HG03442 (cell line): ENCODE measurements around the gene NRTN.

Experiments
- ATAC-seq: cut with Tn5 transposase; IDR thresholded peaks from one replicate; pipeline ENCODE4 v1.9.1; 2021; ENCODE audit warnings: mild to moderate bottlenecking, moderate library complexity; ENCODE audit not compliant: unreplicated experiment

NRTN gene

DNA sequence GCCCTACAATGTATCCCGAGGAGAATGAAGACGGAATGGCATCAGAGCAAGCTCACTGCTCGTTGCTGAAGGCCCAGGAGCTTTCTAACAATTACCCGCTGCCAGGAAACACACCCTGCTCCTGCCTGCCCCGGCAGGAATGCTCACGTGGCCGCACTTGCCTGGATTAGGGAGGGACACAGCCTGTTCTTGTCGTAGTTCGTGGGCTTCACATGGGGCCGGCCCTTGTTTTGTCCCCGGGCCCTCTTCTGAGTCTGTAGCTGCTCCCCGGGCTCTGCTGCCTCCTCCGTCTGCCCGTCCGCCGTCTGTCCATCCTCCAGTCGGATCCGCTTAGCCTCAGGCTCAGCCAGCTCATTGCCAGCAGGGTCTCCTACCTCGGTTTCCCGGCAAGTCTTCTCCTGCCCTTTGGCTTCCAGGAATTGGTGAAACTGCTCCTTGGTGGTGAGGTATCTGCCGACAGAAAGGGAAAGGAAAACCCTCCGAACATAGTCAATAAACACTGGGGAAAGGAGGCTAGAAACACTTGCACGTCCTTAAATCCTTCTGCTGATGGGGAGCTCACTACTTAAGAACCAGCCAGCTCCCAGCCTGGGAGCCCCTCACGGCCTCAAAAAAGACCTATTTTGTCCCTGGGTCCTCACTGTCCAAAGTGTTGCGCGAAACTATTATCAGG lies 14.8 kb upstream of the NRTN start:
- ATAC-seq: no peak

DNA sequence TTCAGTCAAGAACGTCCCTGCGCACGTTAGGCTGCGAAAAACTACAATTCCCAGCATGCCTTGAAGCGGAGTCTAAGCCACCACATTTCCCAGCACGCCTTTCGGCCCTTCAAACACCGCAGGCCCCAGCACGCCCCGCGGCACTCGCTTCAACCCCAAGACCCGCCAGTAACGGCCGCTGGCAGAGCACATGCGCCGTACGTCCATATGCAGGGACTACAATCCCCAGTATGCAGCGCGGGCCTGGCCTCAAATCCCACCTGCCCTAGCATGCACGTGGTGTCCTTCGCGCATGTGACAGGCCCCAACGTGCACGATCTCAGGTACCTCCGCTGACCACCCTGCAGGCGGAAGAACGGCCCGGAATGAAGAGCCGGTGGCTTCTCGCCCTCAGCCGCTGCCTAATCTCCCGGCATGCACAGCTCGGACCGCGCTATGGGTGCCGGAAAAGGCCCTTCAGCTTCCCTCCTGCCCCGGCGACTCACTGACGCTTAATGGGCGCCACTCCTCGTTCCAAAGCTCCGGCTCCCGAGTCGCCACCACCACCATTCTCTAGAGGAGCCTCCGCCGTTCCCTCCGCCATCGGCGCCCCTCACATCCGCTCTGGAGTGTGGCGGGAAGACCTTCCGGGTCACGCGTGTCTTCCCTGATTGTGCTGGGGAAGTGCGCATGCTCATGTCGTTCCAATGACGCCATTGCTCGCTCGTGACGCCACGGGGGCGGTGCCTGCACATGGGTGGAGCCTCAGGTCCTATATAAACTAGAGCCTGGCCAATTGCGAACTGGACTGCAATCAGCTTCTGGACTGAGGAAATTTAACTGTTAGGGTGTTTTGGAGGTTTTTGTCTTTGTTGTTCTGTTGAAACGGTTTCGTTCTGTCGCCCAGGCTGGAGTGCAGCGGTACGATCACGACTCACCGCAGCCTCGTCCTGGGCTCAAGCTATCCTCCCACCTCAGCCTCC lies 14.0 kb upstream of the NRTN start, which contains the start of gene DUS3L:
DUS3L (minus strand) TSS at position 605 of the 962 bp plus-strand sequence; CDS start at position 583, 22 bp downstream.
- peak; percentile 85 for ATAC-seq

DNA sequence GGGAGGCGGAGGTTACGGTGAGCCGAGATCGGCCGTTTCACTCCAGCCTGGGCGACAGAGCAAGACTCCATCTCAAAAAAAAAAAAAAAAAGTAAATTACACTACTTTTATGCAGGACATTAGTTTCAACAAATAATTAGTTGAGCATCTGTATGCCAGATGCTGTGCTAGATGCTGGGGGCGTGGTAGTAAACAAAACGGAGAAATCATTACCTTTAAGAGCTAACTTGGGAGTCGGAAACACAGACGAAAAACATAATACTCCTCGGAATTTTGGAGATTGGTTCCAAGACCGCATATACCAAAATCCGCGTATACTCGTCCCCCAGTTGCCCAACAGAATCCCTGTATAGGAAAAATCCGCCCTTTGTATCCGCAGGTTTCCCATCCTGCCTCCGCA lies 12.6 kb upstream of the NRTN start:
- no peak for ATAC-seq

DNA sequence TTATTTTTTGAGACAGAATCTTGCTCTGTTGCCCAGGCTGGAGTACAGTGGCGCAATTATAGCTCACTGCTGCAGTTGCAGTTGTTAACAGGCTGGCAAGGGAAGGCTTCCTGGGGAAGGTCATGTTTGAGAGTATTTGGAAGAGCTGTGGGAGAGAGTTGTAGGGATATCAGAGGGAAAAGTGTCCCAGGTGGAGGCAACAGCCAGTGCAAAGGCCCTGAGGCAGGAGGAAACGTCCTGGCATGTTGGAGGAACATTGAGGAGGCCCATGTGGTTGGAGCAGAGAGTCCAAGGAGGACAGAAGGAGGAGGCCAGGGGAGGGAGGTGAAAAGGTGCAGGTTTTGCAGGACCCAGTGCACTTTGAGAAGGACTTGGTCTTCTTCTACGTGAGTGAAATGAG lies 11.7 kb upstream of the NRTN start:
- ATAC-seq: no peak

DNA sequence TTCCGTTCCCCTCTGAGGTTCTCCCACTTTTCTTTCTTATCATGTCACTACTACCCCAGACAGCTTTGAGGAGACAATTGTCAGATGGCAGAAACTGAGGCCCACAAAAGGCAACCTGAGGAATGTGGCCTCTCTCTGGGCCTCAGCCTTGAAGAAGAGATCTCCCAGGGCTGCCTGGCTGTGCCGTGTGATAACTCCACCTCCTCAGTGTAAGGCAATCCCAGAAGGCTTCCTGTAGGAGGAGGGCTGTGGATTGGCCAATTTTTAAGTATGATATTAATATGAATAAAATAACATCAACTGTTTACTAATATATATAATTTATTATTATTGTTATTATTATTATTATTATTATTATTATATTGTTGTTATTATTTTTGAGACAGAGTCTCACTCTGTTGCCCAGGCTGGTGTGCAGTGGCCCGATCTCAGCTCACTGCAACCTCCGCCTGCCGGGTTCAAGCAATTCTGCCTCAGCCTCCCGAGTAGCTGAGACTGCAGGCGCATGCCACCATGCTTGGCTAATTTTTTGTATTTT lies 9.4 kb upstream of the NRTN start:
- no peak for ATAC-seq

DNA sequence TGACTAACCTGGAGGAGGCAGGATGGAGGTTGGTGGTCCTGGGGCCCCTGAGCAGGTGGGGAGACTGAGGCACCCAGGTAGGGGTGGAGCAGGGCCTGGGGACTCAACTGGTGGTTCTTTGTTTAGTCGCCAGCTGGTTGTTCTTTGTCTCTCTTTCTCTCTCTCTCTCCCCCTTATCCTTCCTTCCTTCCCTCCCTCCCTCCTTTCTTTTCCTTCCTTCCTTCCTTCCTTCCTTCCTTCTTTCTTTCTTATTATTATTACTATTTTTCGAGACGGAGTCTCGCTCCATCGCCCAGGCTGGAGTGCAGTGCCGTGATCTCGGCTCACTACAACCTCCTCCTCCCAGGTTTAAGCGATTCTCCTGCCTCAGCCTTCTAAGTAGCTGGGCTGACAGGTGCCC lies 6.6 kb upstream of the NRTN start:
- no peak for ATAC-seq

DNA sequence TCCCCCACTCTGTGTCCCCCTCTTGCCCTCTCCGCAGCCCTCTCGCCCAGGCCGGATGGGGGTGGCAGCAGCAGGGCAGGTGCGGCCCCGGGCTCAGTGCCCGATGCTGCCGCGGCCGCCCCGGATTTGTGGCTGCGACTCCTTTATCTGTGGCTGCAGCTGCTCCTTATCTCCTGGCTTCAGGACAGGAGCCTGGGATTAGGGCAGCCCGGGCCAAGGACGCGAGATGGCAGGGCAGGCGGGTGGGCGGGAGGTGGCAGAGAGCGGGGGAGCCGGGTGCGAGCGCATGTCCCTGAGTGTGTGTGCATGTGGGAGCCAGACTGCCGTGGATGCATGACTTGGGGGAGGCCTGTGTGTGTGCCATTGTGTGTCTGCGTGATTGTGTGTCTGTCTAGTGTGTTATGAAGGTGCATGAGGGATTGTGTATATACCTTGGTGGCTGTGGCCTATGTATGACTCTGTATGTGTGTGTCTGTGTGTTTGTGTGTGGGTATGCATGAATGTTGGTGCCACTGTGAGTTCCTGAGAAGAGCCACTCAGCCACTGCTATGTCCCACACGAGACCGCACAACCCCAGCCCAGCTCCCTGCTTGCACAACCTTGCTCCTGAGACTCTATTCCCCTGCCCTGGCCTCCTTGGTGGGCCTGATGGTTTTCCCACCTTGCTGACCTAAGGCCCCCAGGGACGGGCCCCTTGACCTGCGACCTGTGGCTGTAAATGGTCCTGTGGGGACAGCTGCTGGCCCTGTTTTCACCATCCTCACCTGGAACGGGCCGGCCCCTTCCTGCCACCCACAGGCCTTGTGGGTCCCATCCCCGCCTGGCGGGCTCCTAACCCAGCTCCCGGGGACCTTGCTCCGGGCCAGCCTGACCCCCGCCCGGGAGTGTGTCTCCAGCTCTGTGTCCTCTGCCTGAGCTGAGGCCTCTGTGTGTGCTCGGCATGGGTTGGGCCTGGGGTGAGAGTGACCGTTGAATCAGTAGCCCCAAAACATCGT lies 5.3 kb upstream of the NRTN start:
- no peak for ATAC-seq

DNA sequence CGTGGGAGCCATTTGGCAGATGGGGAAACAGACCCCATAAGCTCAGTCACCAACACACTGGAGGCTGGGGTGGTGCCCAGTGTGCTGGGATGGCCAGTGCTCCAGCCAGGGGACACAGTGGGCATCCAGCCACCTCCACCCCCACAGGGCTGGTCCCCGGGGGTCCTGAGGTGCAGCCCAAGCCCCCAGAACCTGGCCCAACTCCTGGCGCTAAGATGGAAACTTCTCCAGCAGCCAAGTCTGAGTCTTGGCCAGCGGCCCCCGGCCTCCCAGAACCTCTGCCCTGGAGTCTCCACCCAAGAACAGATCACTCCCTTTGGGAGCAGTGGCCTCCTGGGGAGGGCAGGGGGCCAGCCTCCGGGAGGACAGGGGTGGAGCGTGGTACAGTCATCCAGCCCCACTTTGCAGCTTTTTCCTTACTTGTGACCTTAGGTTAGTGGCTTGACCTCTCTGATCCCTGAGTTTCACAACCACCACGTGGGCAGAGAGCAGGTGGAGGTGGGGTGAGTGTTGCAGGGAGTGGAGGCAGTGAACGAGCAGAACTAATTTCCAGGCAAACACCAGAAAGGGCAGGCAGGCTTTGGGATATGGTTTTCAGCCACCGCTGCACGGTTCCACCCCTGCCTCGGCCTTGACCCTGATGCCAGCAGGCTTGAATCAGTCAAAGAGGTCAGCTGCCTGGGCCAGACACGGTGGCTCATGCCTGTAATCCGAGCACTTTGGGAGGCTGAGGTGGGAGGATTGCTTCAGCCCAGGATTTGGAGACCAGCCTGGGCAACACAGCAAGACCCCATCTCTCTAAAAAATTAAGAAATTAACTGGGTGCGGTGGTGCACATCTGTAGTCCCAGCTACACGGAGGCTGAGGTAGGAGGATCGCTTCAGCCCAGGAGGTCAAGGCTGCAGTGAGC lies 4.3 kb upstream of the NRTN start:
- no peak for ATAC-seq

DNA sequence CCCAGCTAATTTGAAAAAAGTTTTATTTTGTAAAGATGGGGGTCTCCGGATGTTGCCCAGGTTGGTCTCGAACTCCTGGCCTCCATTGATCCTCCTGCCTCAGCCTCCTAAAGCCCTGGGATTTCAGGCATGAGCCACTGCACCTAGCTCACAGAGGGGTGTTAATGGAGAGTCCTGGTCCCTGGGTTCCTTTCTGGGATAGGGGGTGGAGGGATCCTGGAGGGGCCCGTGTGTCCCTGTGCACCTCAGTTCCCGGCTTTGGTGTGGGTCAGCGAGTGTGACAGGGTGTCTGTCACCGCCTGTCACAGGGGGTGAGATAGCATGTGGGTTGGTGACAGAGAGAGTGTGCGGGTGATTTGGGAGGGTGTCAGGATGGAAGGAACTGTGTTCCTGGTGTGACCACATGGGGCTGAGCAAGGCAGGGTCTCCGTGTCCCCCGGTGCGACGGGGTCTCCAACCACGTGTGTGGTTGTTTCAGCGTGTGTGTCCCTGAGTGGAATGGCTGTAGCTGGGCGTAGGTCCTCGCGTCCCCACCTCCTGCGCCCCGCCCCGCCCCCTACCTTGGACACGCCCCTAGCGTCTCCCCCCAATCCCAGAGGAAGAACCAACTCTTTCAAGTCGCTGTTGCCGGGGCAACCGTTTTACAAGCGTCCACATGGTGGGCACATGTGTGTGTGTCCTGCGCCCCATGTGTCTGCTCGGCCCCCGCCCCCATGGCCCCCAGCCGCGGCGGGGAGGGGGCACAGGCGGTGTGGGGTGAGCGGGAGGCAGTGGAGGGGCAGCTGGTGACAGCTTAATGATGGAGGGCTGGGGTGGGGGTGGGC lies 2.9 kb upstream of the NRTN start:
- no peak for ATAC-seq

DNA sequence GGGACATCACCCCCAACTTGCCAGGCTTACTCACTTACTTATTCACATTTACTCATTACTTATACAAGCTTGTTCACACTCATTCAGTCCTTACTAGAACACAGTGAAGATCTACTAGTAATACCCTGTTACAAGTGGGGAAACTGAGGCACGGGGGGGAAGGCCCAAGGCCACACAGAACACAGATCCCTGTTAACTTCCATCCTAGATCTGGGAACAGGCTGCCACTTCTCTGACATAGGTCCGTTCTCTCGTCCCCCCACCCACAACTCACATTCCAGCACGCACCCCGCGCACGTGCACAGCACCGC lies 1.5 kb upstream of the NRTN start:
- no peak for ATAC-seq

DNA sequence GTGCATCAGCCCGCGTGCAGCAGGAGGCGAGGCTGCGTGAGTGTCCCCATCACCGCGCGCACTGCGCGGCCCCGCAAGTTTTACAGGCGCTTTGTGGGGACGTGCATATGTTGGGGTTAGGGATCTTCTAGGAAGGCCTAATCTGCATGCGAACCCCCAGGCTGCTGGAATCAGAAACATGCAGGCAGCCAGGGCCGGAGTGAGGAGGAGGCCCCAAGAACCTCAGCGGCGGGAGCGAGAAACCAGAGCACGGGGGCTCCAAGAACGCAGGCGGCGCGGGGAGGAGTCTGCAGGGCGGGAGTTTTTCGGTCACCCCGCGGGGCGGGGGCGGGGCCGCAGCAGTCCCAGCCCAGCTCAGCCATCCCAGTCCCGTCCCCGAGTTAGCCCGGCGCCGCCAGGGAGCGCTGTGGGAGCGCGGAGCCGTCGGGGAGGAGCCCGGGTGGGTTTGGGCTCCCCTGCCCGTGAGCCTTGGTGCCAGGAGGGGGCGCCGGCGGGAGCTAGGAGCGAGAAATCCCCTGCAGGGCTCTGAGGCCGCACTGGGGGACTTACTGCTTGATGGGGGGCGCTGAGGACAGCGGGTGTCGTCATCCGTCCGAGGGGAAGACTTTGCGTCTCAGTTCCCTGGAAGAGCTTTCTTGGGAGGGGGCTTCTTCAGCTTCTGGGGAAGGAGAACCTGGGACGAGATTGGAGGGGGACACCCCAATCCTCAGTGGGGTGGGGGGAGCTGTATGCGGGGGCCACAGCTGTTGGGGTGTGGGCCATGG lies 933 bp upstream of the NRTN start:
- peak; percentile 65 for ATAC-seq

DNA sequence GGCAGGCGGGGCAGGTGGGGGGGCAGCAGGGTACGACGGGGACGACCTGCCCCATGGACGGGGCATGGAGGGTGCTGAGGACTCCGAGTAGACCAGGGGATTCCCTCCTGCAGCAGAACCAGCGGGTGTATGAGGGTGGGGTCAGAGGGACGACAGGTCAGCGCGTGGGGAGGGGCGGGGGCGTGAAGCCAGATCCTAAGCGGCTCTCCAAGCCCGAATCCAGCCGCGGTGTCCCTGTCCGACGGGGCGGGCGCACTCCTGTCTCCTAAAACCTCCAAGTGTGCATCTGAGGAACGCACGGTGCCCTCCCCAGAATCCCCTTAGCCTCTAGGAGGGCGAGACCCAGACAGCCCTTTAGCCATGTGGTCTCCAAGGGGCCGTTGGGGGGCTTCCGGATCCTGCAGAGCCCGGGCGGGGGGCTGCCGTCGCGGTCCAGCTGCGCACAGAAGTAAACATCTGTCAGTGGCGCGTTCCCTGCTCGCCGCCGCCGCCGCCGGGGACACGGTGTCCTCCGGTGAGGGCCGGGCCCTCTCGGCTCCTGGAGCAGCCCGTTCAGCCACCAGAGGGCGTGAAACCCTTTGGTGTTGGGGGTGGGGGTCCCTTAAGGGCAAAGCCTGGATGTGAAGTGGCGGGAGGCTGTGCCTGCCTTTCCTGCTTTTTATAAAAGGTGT lies 730 bp downstream of the NRTN start:
- no peak for ATAC-seq

DNA sequence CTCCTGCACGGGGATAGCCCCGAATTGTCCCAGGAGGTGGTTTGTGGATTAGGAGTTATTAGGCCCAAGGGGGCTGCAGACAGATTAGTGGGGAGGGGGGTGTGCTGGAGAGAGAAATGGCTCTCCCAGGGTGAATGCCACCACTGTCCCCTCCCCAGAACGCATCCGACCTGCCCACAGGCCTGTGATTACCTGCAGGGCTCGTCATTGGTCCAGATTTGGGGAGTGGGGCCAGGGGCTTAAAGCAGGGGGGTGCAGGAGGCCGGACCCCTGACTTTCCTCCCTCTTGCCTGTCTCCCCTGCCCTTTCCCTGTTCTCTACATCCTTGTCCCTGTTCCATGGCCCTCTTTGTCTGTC lies 1.2 kb downstream of the NRTN start:
- no peak for ATAC-seq

DNA sequence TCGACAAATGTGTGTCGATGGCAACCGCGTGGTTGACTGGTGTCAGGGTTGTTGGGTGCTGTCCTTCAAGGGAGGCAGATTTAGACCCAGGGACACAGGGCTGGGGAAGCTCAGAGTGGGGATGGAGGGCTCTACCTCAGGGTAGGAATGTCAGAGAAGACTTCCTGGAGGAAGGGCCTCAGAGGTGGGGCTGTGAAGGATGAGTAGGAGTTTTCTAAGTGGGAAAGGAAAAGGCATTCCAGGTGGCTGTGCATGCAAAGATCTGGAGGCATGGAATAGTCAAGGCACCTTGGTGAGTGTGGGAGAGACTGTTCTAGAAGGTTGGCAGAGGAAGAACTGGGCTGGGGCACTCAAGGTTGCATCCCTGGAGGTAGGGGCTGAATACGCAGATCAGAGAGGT lies 2.0 kb downstream of the NRTN start:
- no peak for ATAC-seq

DNA sequence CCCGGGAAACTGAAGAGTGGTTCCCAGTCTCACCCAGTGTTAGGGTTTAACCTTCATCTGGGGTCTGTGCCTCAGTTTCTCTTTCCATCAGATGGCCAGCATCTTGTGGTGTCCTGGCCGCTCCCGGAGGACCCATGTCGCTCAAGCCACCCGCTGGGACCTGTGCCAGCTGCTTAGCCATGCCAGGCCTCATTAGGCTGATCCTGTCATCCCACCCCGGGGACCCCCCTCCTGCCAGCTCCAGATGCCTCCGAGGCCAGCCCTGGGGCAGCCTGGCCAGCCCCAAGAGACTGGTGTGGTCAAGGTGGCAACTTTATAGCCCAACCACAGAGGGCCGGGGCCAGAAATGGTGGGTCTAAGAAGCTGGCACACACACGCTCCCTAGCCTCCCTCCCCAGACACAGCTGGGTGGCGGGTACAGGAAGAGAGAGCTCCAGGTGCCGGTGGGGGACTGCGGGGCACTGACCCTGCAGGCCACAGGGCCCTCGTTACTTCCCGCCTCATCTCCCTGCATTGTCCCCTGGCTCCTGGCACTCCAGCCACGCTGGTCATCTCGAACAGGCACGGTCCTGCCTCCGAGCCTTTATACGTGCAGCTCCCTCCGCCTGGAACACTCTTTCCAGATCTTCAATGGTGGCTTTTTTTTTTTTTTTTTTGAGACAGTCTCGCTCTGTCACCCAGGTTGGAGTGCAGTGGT lies 3.4 kb downstream of the NRTN start:
- no peak for ATAC-seq

DNA sequence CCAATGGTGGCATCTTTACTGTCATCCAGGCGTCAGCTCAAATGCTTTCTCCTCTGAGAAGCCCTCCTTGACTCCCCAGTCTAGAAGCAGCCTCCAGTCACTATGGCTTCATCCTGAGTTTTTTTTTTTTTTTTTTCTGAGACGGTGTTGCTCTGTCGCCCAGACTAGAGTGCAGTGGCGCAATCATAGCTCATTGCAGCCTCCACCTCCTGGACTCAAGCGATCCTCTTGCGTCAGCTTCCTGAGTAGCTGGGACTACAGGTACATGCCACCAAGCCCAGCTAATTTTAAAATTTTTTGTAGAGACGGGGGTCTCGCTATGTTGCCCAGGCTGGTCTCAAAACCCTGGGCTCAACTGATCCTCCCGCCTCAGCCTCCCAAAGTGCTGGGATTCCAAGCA lies 4.2 kb downstream of the NRTN start:
- no peak for ATAC-seq

DNA sequence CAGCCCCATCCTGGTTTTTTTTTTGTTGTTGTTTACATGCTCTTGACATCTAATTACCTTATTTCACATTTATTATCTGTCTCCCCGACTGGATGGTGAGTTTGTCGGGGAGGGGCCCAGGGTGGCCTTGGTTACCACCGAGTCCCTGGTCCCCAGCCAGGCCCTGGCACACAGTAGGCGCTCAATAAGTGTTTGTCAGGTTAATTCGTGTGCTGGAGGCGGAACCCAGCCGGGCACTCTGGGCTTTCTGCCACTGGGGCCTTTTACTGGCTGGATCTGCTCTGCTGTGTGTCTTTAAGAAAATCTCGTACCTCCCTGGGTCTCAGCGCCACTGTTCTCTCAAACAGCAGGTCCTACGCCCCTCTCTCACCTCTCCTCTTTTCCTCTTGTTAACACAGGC lies 4.6 kb downstream of the NRTN start:
- no peak for ATAC-seq
